CD4-positive, alpha-beta T cell (primary cell): Measurements from ENCODE around the gene PTDSS2. TPM values are rescaled to one million over a fixed set of nuclear protein-coding genes. Genes with fewer than 3 reads are reported as not detected.

Source experiments
- ATAC-seq: fragments of 200-7000 bp; cut with Tn5 transposase; one replicate; pipeline ENCODE4 v1.10.0; 2022; ENCODE audit warnings: mild to moderate bottlenecking; ENCODE audit not compliant: poor library complexity
- CTCF ChIA-PET: fragments of 350-600 bp; sonication (Branson Sonifier 250); formaldehyde crosslinking; loops from one replicate; lab custom pipeline; 2021; ENCODE audit warnings: antibody characterized with exemption, inconsistent platforms; lab: Charles Lee
- POLR2A ChIA-PET: fragments of 350-600 bp; sonication (Branson Sonifier 250); formaldehyde crosslinking; loops from one replicate; lab custom pipeline; 2021; ENCODE audit warnings: antibody characterized with exemption, inconsistent platforms; lab: Charles Lee
- DNase-seq, 14 experiments: peaks; one replicate each; pipeline ENCODE4 v3.0.0-alpha.2; 2013 to 2020; ENCODE audit warnings: mixed read lengths in 2 of 14
- H3K27ac ChIP-seq, 2 donors: one replicate each; pipeline versions ENCODE4 v1.5.1 to v1.7.0; 2013; ENCODE audit warnings: low read length in 2 of 2, low read depth in 1 of 2, mild to moderate bottlenecking in 1 of 2
- H3K27me3 ChIP-seq, 2 experiments: 1 replicate in 1 of 2; 2 replicates in 1 of 2; pipeline versions ENCODE4 v1.6.1 to v1.7.0; 2013; ENCODE audit warnings: low read length in 2 of 2, control low read depth in 1 of 2, mild to moderate bottlenecking in 1 of 2, moderate library complexity in 1 of 2; ENCODE audit not compliant: insufficient read depth in 2 of 2, control insufficient read depth in 1 of 2
- H3K36me3 ChIP-seq: one replicate; pipeline ENCODE4 v1.6.1; 2013; ENCODE audit warnings: low read length, control low read depth; ENCODE audit not compliant: insufficient read depth
- H3K4me1 ChIP-seq: one replicate; pipeline ENCODE4 v1.6.1; 2013; ENCODE audit warnings: low read length, control low read depth; ENCODE audit not compliant: insufficient read depth
- H3K4me3 ChIP-seq: one replicate; pipeline ENCODE4 v1.5.1; 2013; ENCODE audit warnings: mild to moderate bottlenecking, low read length, moderate library complexity
- H3K9me3 ChIP-seq, 2 experiments: 1 replicate in 1 of 2; 2 replicates in 1 of 2; pipeline versions ENCODE4 v1.6.1 to v1.7.0; 2013; ENCODE audit warnings: low read length in 2 of 2, mild to moderate bottlenecking in 2 of 2, control low read depth in 1 of 2, moderate library complexity in 1 of 2; ENCODE audit not compliant: control insufficient read depth in 1 of 2, insufficient read depth in 1 of 2
- H3K27ac Mint-ChIP-seq: one replicate; pipeline ENCODE4 v1.8.0; 2020; ENCODE audit warnings: mixed read lengths
- H3K27me3 Mint-ChIP-seq: one replicate; pipeline ENCODE4 v1.8.0; 2021; ENCODE audit warnings: mixed read lengths
- H3K36me3 Mint-ChIP-seq: one replicate; pipeline ENCODE4 v1.8.0; 2021; ENCODE audit warnings: low read depth, mixed read lengths
- H3K4me1 Mint-ChIP-seq: one replicate; pipeline ENCODE4 v1.8.0; 2021; ENCODE audit warnings: low read depth, mixed read lengths
- H3K4me3 Mint-ChIP-seq: one replicate; pipeline ENCODE4 v1.8.0; 2020; ENCODE audit warnings: mild to moderate bottlenecking, mixed read lengths
- H3K9me3 Mint-ChIP-seq: one replicate; pipeline ENCODE4 v1.8.0; 2020; ENCODE audit warnings: mixed read lengths
- intact Hi-C, 2 experiments: fragments of 100-400 bp; cut with DNase I in 1 of 2; cut with micrococcal nuclease in 1 of 2; formaldehyde crosslinking; loops; one replicate each; pipeline versions ENCODE4 v1.15.1 to v1.9.0; 2023 to 2025; cut with DNase I, micrococcal nuclease
- total RNA-seq, 174 experiments: library from RNA in 2 of 174; stranded (reverse) in 2 of 174; gene quantifications; one replicate each; pipeline ENCODE4 v1.2.3 and lab custom pipeline; 2021 to 2026
- TF ChIP-seq, protein P1 (sequence below): fragments of 200-600 bp; IDR thresholded peaks from one replicate; pipeline ENCODE4 v1.8.0; 2022; ENCODE audit warnings: antibody characterized with exemption, mild to moderate bottlenecking

Gene PTDSS2
- total RNA-seq, 2 experiments from 2014 or later, result 15.2 to 18.4 TPM

DNA sequence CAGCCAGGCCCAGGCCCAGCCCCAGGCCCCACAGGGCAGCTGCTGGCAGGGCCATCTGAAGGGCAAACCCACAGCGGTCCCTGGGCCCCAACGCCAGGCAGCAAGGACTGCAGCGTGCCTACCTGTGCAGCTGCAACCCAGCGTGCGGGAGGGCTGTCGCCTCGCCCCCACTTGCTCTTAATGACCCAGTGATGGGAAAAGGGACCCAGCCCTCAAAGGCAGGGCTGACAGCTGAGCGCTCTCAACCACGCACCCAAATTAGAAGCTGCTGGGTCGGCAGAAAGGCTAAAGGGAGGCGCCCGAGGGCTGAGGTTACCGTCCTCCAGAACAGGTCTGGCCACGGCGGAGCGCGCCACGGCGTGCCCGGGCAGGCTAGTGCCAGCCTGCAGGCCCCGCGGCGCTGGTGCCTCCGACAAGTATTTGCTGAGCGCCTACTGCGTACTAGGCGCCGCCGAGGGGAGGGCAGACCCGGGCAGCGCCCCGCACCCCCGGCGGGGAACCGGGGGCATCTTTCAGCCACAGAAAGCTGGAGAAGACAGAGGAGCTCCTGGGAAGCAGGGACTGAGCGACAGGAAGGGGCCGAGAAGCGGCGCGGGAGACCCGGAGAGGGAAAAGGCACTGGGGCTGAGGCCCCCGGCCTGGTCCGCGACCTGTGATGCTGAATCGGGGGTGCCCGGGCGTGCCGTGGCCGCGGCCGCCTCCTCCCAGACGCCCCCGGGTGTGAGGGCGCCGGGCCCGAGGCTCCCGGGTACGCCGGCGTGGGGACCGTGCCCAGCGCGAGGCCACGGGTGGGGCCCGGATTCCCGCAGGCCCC lies 84.5 kb downstream of the PTDSS2 start:
- peak in 6 of 14 experiments; percentile 16 to 67 (median 40) for DNase-seq
- ATAC-seq, result no peak
- peaks cover 16% of the 10 kb centered on the region for H3K4me1 Mint-ChIP-seq
- peak overlapping the region; percentile 85 for H3K4me3 Mint-ChIP-seq
- peaks cover 26% of the 10 kb centered on the region for H3K36me3 ChIP-seq
- H3K4me1 ChIP-seq, result peaks cover 44% of the 10 kb centered on the region
- peaks cover 13% of the 10 kb centered on the region for H3K36me3 Mint-ChIP-seq
- H3K27me3 ChIP-seq, result no peaks in the 10 kb centered on the region
- no peaks in the 10 kb centered on the region for H3K9me3 Mint-ChIP-seq
- H3K9me3 ChIP-seq, result no peaks in the 10 kb centered on the region
- TF ChIP-seq, protein P1, sequence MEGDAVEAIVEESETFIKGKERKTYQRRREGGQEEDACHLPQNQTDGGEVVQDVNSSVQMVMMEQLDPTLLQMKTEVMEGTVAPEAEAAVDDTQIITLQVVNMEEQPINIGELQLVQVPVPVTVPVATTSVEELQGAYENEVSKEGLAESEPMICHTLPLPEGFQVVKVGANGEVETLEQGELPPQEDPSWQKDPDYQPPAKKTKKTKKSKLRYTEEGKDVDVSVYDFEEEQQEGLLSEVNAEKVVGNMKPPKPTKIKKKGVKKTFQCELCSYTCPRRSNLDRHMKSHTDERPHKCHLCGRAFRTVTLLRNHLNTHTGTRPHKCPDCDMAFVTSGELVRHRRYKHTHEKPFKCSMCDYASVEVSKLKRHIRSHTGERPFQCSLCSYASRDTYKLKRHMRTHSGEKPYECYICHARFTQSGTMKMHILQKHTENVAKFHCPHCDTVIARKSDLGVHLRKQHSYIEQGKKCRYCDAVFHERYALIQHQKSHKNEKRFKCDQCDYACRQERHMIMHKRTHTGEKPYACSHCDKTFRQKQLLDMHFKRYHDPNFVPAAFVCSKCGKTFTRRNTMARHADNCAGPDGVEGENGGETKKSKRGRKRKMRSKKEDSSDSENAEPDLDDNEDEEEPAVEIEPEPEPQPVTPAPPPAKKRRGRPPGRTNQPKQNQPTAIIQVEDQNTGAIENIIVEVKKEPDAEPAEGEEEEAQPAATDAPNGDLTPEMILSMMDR, result no peak
- peak overlapping the region in 1 of 2 donors; percentile 29 for H3K27ac ChIP-seq
- POLR2A ChIA-PET, result interaction anchor here (0.9 to 3.3 kb wide), 3 partner anchors 16 to 27 kb away, joined by 3 to 18 read pairs (median 3); no protein-coding TSS in a partner anchor
- peak overlapping the region; percentile 71 for H3K4me3 ChIP-seq
- peak overlapping the region; percentile 65 for H3K27ac Mint-ChIP-seq
- intact Hi-C loops, result loop anchor here in 1 of 2 experiments (1.0 to 5.0 kb wide), 3 partner anchors 27 to 263 kb away; partner anchors contain the start of genes DEAF1, RNH1, SLC25A22 and TMEM80
- no peaks in the 10 kb centered on the region for H3K27me3 Mint-ChIP-seq
- CTCF ChIA-PET, result no interaction called here

DNA sequence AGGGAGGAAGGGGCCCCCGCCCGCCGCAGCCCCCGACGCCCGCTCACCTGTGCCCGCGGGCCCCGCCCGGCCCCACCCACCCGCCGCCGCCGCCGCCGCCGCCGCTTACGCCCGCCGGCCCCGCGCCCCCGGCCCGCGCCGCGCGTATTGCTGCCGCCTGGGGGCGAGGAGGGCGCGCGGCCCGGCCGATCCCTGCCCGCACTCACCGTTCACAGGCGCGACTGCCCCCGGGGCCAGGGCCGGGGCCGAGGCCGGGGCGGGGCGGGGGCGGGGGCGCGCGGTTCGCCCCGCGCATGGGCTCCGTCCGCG lies 85.1 kb downstream of the PTDSS2 start:
- no peak overlapping the region for H3K27ac Mint-ChIP-seq
- no peaks in the 10 kb centered on the region for H3K27me3 ChIP-seq
- H3K4me1 ChIP-seq, result peaks cover 44% of the 10 kb centered on the region
- H3K4me3 Mint-ChIP-seq, result no peak overlapping the region
- CTCF ChIA-PET, result interaction anchor here (1.2 kb wide), 1 partner anchor 20 kb away, joined by 3 read pairs; no protein-coding TSS in a partner anchor
- intact Hi-C loops, result loop anchor here in 1 of 2 experiments (1.0 to 5.0 kb wide), 3 partner anchors 28 to 262 kb away; partner anchors contain the start of genes DEAF1, RNH1, SLC25A22 and TMEM80
- POLR2A ChIA-PET, result interaction anchor here (0.9 to 3.3 kb wide), 5 partner anchors 20 to 267 kb away, joined by 3 to 24 read pairs (median 18); partner anchors contain the start of genes PHRF1 and RNH1
- peaks cover 16% of the 10 kb centered on the region for H3K4me1 Mint-ChIP-seq
- H3K36me3 ChIP-seq, result peaks cover 26% of the 10 kb centered on the region
- TF ChIP-seq, protein P1, result no peak
- no peaks in the 10 kb centered on the region for H3K9me3 ChIP-seq
- peaks cover 13% of the 10 kb centered on the region for H3K36me3 Mint-ChIP-seq
- no peaks in the 10 kb centered on the region for H3K9me3 Mint-ChIP-seq
- H3K4me3 ChIP-seq, result no peak overlapping the region
- H3K27me3 Mint-ChIP-seq, result no peaks in the 10 kb centered on the region
- peak; percentile 20 for ATAC-seq
- DNase-seq, result no peak
- no peak overlapping the region for H3K27ac ChIP-seq

DNA sequence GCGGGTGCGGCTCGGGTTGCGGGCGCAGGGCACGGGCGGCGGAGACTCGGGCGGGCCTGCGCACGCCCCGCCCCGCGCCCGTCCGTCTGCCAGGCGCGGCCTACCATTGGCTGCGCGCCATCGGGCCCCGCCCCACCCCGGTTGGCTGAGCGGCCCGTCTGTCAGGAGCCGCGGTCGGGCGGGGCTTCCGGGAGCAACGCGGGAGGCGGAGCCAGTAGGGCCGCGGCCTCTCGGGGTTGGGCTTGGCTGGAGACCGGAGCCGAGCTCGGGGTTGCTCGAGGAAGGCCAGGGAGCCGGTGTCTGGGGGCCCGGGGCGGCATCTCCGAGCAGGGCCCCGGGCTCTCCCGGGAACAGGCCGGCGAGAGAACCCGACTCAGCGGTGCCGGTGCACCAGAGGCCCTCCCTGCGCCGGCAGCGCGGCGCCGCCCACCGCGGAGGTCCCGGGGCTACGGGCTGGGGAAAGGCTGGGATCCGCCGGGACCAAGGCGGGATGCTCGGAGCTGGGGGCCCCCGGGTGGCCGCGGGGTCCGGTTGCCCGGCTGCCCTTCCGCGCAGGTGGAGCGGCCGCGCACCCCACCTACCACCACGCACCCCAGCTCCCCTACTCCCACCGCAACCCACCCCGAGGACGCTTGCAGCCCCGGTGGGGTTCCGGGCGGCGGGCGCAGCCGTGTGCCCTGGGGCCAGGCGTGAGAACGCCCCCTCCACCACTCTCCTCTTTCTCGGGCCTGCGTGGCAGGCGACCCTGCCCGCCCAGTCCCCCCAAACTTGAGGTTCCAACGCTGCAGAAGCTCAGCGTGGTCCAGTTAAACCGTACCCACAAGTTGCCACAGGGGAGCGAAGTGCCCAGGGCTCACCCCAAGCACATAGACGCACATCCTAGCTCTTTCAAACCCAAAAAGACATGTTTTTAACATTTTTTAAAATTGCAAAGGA lies 85.7 kb downstream of the PTDSS2 start, which contains the start of gene HRAS:
Gene HRAS (minus strand): TSS at position 58 of the 936 bp plus-strand sequence.
- H3K36me3 Mint-ChIP-seq, result peaks cover 13% of the 10 kb centered on the region
- CTCF ChIA-PET, result interaction anchor here (1.1 to 1.2 kb wide), 2 partner anchors 19 to 187 kb away, joined by 3 read pairs; no protein-coding TSS in a partner anchor
- H3K27ac ChIP-seq, result peak within 1 kb of the TSS; percentile 73 to 79
- H3K4me1 ChIP-seq, result peaks cover 44% of the 10 kb centered on the region
- POLR2A ChIA-PET, result interaction anchor here (0.6 to 3.3 kb wide), 15 partner anchors 17 to 329 kb away, joined by 3 to 24 read pairs (median 6); partner anchors contain the start of genes BET1L, IRF7, PHRF1 and PNPLA2
- peak within 1 kb of the TSS; percentile 71 for H3K4me3 ChIP-seq
- H3K27me3 ChIP-seq, result no peaks in the 10 kb centered on the region
- H3K36me3 ChIP-seq, result peaks cover 26% of the 10 kb centered on the region
- no peaks in the 10 kb centered on the region for H3K27me3 Mint-ChIP-seq
- H3K4me1 Mint-ChIP-seq, result peaks cover 16% of the 10 kb centered on the region
- peak within 1 kb of the TSS; percentile 93 for H3K27ac Mint-ChIP-seq
- intact Hi-C loops, result loop anchor here (1.0 to 5.0 kb wide), 5 partner anchors 17 to 262 kb away; partner anchors contain the start of genes DEAF1 (in 1 of the 2), RNH1 (in 1 of the 2), SLC25A22 (in 1 of the 2) and TMEM80 (in 1 of the 2)
- peak; percentile 89 to 99 (median 96) for DNase-seq
- H3K4me3 Mint-ChIP-seq, result peak within 1 kb of the TSS; percentile 98
- H3K9me3 ChIP-seq, result no peaks in the 10 kb centered on the region
- H3K9me3 Mint-ChIP-seq, result no peaks in the 10 kb centered on the region
- TF ChIP-seq, protein P1, result no peak
- ATAC-seq, result peak; percentile 90
